Brain microvascular endothelial cell (primary cell): Measurements from ENCODE around the gene TJP3.

ENCODE experiments used
- DNase-seq: peaks from one replicate; pipeline ENCODE4 v3.0.0-alpha.2; 2020
- H3K27ac ChIP-seq: fragments of 250-450 bp; sonication (Bioruptor Pico); 2 replicates; pipeline ENCODE4 v1.5.1; 2020; ENCODE audit warnings: mild to moderate bottlenecking, moderate library complexity
- H3K27me3 ChIP-seq: fragments of 250-450 bp; sonication (Bioruptor Pico); replicated peaks from 2 replicates; pipeline ENCODE4 v1.5.1; 2020; ENCODE audit warnings: mild to moderate bottlenecking
- H3K36me3 ChIP-seq: fragments of 250-450 bp; sonication (Bioruptor Pico); replicated peaks from 2 replicates; pipeline ENCODE4 v1.5.1; 2020; ENCODE audit warnings: mild to moderate bottlenecking
- H3K4me3 ChIP-seq: 2 replicates; pipeline ENCODE4 v1.5.1; 2011; ENCODE audit warnings: low read depth, mild to moderate bottlenecking, control low read depth, low read length, moderate library complexity
- CTCF ChIP-seq: IDR thresholded peaks from 2 replicates; pipeline ENCODE4 v1.5.1; 2011; ENCODE audit warnings: low read depth, mild to moderate bottlenecking, moderate library complexity, low read length, control low read depth, inconsistent platforms; ENCODE audit errors: missing control alignments
- in situ Hi-C: cut with HindIII; loops from 2 replicates; pipeline ENCODE4 v1.10.0; 2017; ENCODE audit warnings: low sequenced_read_pairs, low pct_ligation_motif_present

The TJP3 gene

DNA sequence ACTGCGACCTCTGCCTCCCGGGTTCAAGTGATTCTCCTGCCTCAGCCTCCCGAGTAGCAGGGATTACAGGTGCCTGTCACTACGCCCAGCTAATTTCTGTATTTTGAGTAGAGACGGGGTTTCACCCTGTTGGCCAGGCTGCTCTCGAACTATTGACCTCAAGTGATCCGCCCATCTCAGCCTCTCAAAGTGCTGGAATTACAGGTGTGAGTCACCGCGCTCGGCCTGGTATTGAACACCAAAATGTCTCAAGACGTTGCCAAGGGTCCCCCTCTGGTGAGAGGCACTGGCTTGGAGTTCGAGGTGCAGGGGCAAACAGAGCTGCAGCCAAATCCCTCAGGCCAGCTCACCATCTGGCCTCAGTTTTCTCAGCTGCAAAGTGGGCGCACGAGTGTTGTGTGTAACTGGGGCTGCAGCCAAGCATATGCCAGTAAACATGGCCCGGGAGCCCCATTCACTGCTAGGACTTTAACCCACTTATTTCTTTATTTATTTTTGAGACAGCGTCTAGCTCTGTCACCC is 8.0 kb downstream of the TJP3 start:
- TF ChIP-seq CTCF = no peak
- H3K27me3 ChIP-seq = no peaks in the 10 kb centered on the region
- in situ Hi-C loops = no loop called here
- no peaks in the 10 kb centered on the region for H3K36me3 ChIP-seq
- DNase-seq = no peak
- H3K27ac ChIP-seq = no peak overlapping the region
- H3K4me3 ChIP-seq = no peak overlapping the region

DNA sequence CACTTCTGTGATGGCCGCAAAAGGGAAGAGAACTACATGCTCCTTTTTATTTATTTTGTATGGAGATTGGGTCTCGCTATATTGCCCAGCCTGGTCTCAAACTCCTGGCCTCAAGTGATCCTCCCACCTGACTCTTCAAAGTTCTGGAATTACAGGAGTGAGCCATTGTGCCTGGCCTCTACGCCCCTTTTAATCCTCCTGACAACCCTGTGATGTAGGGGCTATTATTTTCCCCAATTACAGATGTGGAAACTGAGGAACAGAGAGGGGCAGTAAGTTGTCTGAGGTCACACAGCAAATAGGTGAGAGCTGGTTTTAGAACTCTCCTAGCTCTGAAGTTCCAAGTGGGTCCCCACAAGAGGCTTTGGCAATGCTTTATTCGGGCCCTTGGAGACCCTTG is 11.7 kb downstream of the TJP3 start:
- Histone ChIP-seq H3K27ac (no peak overlapping the region), H3K27me3 (peaks cover 15% of the 10 kb centered on the region), H3K36me3 (no peaks in the 10 kb centered on the region), H3K4me3 (no peak overlapping the region)
- in situ Hi-C loops = no loop called here
- no peak for DNase-seq
- no peak for TF ChIP-seq CTCF

DNA sequence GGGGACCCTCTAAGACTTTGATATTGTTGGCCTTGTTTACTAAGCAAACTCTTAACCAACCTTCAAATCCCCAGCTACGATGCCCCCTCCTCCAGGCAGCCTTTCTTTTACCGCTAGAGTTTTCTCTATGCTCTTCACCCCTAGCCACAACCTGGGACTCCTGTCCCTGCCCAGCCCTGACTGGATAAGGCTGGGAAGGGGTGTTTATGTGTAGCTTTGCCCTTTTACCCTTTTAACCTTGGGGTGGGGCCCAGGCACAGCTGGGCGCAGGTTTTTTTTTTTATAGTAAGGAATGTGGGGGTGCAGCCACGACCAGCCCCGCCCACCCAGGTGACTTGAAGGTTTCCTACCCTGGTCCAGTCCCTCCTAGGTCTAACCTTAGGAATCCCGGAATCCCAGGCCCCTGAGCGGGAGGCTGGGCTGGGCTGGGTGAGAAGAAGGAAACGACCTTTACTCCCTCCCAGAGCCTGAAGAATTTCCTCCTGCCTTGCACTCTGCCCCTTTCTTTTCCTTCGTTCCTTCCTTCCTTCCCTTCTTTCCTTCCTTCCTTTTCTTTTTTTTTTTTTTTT is 12.2 kb downstream of the TJP3 start:
- no peak for TF ChIP-seq CTCF
- in situ Hi-C loops = no loop called here
- Histone ChIP-seq H3K27ac (no peak overlapping the region), H3K36me3 (no peaks in the 10 kb centered on the region), H3K27me3 (peaks cover 15% of the 10 kb centered on the region), H3K4me3 (no peak overlapping the region)
- no peak for DNase-seq

DNA sequence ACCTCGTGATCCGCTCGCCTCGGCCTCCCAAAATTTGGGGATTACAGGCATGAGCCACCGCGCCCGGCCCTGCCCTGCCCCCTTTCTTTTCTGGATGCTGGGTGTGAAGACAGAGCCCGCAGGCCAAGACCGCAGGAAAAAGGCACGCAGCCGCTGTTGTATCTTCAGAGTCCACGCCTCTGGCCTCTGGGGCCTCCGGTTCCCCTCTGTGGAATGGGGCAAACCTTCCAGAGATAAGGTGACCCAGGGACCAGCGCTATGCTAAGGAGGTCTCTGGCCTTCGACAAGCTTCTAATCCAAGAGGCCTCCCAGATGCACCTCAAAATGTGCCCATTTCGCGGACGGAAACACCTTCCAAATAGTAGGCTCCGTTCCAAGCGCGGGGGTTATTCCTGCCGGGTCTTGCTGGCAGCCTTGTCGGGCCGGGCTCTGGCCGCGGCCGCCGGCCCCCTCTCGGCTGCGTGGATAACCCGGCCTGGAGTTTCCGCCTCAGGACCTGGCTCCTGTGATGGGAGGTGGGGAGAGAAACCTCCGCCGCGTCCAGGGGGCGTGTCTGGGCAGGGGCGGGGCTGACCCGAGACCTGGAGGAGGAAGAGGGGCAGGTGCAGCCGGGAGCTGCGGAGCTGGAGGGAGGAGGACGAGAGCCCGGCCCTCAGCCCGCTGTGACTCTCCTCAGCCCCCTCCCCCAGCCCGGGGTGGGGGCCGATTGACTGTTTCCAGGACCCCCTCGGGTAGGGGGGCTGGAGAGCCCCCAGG is 13.1 kb downstream of the TJP3 start:
- Histone ChIP-seq H3K27me3 (peaks cover 15% of the 10 kb centered on the region), H3K36me3 (no peaks in the 10 kb centered on the region), H3K27ac (no peak overlapping the region), H3K4me3 (no peak overlapping the region)
- no peak for TF ChIP-seq CTCF
- DNase-seq = peak; percentile 76
- in situ Hi-C loops = no loop called here

GRCh38 chr19:3721887-3722442 is 13.8 kb downstream of the TJP3 start:
- H3K36me3 ChIP-seq = no peaks in the 10 kb centered on the region
- in situ Hi-C loops = no loop called here
- H3K4me3 ChIP-seq = no peak overlapping the region
- DNase-seq = no peak
- no peak overlapping the region for H3K27ac ChIP-seq
- no peak for TF ChIP-seq CTCF
- peaks cover 15% of the 10 kb centered on the region for H3K27me3 ChIP-seq
